HCT116 (cell line): ENCODE data around the gene PER2. TPM values are rescaled to one million over a fixed set of nuclear protein-coding genes. Genes with fewer than 3 reads are reported as not detected.

Source experiments
- ATAC-seq: fragments of 200-7000 bp; cut with Tn5 transposase; 2 replicates; pipeline ENCODE4 v1.9.1; 2020; ENCODE audit warnings: mild to moderate bottlenecking, moderate library complexity
- BruUV-seq: library from RNA; stranded (reverse); fragments of 400-500 nt; replicated peaks from 2 replicates; lab custom pipeline; 2021; lab: Mats Ljungman, UMichigan
- CTCF ChIA-PET: fragments of 300-600 bp; sonication (Branson Sonifier 250); formaldehyde crosslinking; loops from one replicate; lab custom pipeline; 2021; ENCODE audit warnings: antibody characterized with exemption; lab: Charles Lee
- POLR2A ChIA-PET: fragments of 300-600, 350-600 bp; sonication (Branson Sonifier 250); formaldehyde crosslinking; loops from one replicate; lab custom pipeline; 2021; ENCODE audit warnings: antibody characterized with exemption; lab: Charles Lee
- RAD21 ChIA-PET, 2 experiments: fragments of 300-600 bp; sonication (Branson Sonifier 250); formaldehyde crosslinking; loops; one replicate each; lab custom pipeline; 2023; ENCODE audit warnings: low total read pairs in 2 of 2; ENCODE audit not compliant: uncharacterized antibody in 2 of 2, unreplicated experiment in 2 of 2, low non-redundant PET in 1 of 2; lab: Charles Lee
- DNase-seq: peaks from one replicate; pipeline ENCODE4 v3.0.0-alpha.2; 2010; ENCODE audit warnings: low read depth, low spot score
- H2AFZ ChIP-seq: fragments of 200-600 bp; shearing (Covaris generic), sonication (generic); 2 replicates; pipeline ENCODE4 v1.6.1; 2017; ENCODE audit warnings: low read depth, mixed run types, mixed read lengths, antibody characterized with exemption, low read length; ENCODE audit not compliant: poor library complexity, severe bottlenecking
- H3K27ac ChIP-seq: 2 replicates; pipeline ENCODE4 v1.5.1; 2012; ENCODE audit warnings: low read depth, low read length
- H3K27me3 ChIP-seq: fragments of 200-600 bp; sonication (generic); 2 replicates; pipeline ENCODE4 v1.6.1; 2016; ENCODE audit warnings: mixed run types, low read length, mixed read lengths; ENCODE audit not compliant: insufficient read depth
- H3K36me3 ChIP-seq, 2 experiments: fragments of 200-500 bp in 1 of 2; fragments of 200-600 bp in 1 of 2; sonication (Bioruptor generic) in 1 of 2; sonication (generic) in 1 of 2; 2 replicates each; pipeline versions ENCODE4 v1.5.1 to v1.6.1; 2014 to 2016; ENCODE audit warnings: low read length in 2 of 2, inconsistent platforms in 1 of 2, mixed read lengths in 1 of 2, mixed run types in 1 of 2; ENCODE audit not compliant: insufficient read depth in 2 of 2, control insufficient read depth in 1 of 2
- H3K4me1 ChIP-seq, 2 experiments: fragments of 200-600 bp in 1 of 2; sonication (generic) in 1 of 2; 2 replicates each; pipeline versions ENCODE4 v1.5.1 to v1.6.1; 2012 to 2017; ENCODE audit warnings: low read length in 2 of 2, inconsistent platforms in 1 of 2, mild to moderate bottlenecking in 1 of 2, mixed read lengths in 1 of 2, mixed run types in 1 of 2, moderate library complexity in 1 of 2; ENCODE audit not compliant: insufficient read depth in 2 of 2, control insufficient read depth in 1 of 2
- H3K4me2 ChIP-seq: fragments of 200-600 bp; sonication (generic); 2 replicates; pipeline ENCODE4 v1.6.1; 2017; ENCODE audit warnings: mixed run types, low read length, mixed read lengths
- H3K4me3 ChIP-seq, 2 experiments: fragments of 200-600 bp in 1 of 2; sonication (generic) in 1 of 2; replicated peaks in 1 of 2; 2 replicates each; pipeline ENCODE4 v1.5.1; 2011 to 2016; ENCODE audit warnings: low read length in 2 of 2, control low read depth in 1 of 2, low read depth in 1 of 2, mild to moderate bottlenecking in 1 of 2, mixed read lengths in 1 of 2, mixed run types in 1 of 2
- H3K79me2 ChIP-seq: fragments of 200-600 bp; sonication (generic); 2 replicates; pipeline ENCODE4 v1.6.1; 2017; ENCODE audit warnings: mild to moderate bottlenecking, mixed run types, low read length, moderate library complexity, mixed read lengths; ENCODE audit not compliant: insufficient read depth
- H3K9ac ChIP-seq: fragments of 200-600 bp; sonication (generic); 2 replicates; pipeline ENCODE4 v1.6.1; 2016; ENCODE audit warnings: low read length, mixed read lengths
- H3K9me2 ChIP-seq: fragments of 200-600 bp; sonication (generic), shearing (Covaris generic); 2 replicates; pipeline ENCODE4 v1.6.1; 2017; ENCODE audit warnings: mixed run types, mild to moderate bottlenecking, moderate library complexity; ENCODE audit not compliant: insufficient read depth
- H3K9me3 ChIP-seq, 2 experiments: fragments of 200-500 bp in 1 of 2; fragments of 200-600 bp in 1 of 2; sonication (Bioruptor generic) in 1 of 2; sonication (generic) in 1 of 2; 2 replicates each; pipeline ENCODE4 v1.6.1; 2014 to 2017; ENCODE audit warnings: low read length in 2 of 2, mixed read lengths in 2 of 2, inconsistent platforms in 1 of 2, low read depth in 1 of 2, mild to moderate bottlenecking in 1 of 2, mixed run types in 1 of 2, moderate library complexity in 1 of 2; ENCODE audit not compliant: control insufficient read depth in 1 of 2, insufficient read depth in 1 of 2
- H4K20me1 ChIP-seq: fragments of 200-600 bp; sonication (generic), shearing (Covaris generic); 2 replicates; pipeline ENCODE4 v1.6.1; 2017; ENCODE audit warnings: mixed run types, mild to moderate bottlenecking, moderate library complexity; ENCODE audit not compliant: insufficient read depth
- CEBPB ChIP-seq: IDR thresholded peaks from 2 replicates; pipeline ENCODE4 v1.6.1; 2012; ENCODE audit warnings: low read depth
- EGR1 ChIP-seq: IDR thresholded peaks from 2 replicates; pipeline ENCODE4 v1.6.1; 2012; ENCODE audit warnings: low read depth
- ELF1 ChIP-seq: IDR thresholded peaks from 2 replicates; pipeline ENCODE4 v1.6.1; 2012; ENCODE audit warnings: low read depth, borderline replicate concordance
- EZH2 ChIP-seq: fragments of 200-600 bp; sonication (generic); IDR thresholded peaks from 2 replicates; pipeline ENCODE4 v1.6.1; 2017; ENCODE audit warnings: antibody characterized with exemption, mixed run types
- FOSL1 ChIP-seq: IDR thresholded peaks from 2 replicates; pipeline ENCODE4 v1.6.1; 2012; ENCODE audit warnings: low read depth
- JUND ChIP-seq: IDR thresholded peaks from 2 replicates; pipeline ENCODE4 v1.6.1; 2012
- POLR2A ChIP-seq: IDR thresholded peaks from 2 replicates; pipeline ENCODE4 v1.7.0; 2011; ENCODE audit warnings: borderline replicate concordance; ENCODE audit not compliant: insufficient read depth, insufficient read length; ENCODE audit errors: extremely low read depth
- POLR2AphosphoS5 ChIP-seq: IDR thresholded peaks from 2 replicates; pipeline ENCODE4 v1.6.1; 2011; ENCODE audit warnings: mild to moderate bottlenecking, low read depth, low read length, moderate library complexity
- RAD21 ChIP-seq: IDR thresholded peaks from 2 replicates; pipeline ENCODE4 v1.6.1; 2012; ENCODE audit warnings: low read depth, mild to moderate bottlenecking
- REST ChIP-seq: IDR thresholded peaks from 2 replicates; pipeline ENCODE4 v1.6.1; 2012; ENCODE audit warnings: low read depth
- SP1 ChIP-seq: IDR thresholded peaks from 2 replicates; pipeline ENCODE4 v1.6.1; 2012; ENCODE audit warnings: low read depth
- SRF ChIP-seq: IDR thresholded peaks from 2 replicates; pipeline ENCODE4 v1.6.1; 2012; ENCODE audit warnings: low read depth
- TCF7L2 ChIP-seq: IDR thresholded peaks from 2 replicates; pipeline ENCODE4 v1.7.0; 2011; ENCODE audit warnings: borderline replicate concordance, inconsistent platforms; ENCODE audit not compliant: insufficient read depth, insufficient read length; ENCODE audit errors: extremely low read depth
- ZBTB33 ChIP-seq: IDR thresholded peaks from 2 replicates; pipeline ENCODE4 v1.6.1; 2011; ENCODE audit warnings: mild to moderate bottlenecking, low read length, moderate library complexity; ENCODE audit not compliant: insufficient replicate concordance; ENCODE audit errors: extremely low read depth
- ZFX ChIP-seq: fragments of 450-650 bp; IDR thresholded peaks from 2 replicates; pipeline ENCODE4 v1.6.1; 2017
- intact Hi-C: fragments of 100-400 bp; cut with micrococcal nuclease; formaldehyde crosslinking; loops from 2 replicates; pipeline ENCODE4 v1.10.0; 2022
- total RNA-seq: library from RNA; stranded (reverse); gene quantifications from one replicate; pipeline ENCODE4 v1.2.1, GENCODE V29; 2021; ENCODE audit not compliant: unreplicated experiment
- TF ChIP-seq, protein P1 (sequence below): IDR thresholded peaks from 2 replicates; pipeline ENCODE4 v1.6.1; 2012

The PER2 gene
- total RNA-seq, 1 experiment from 2014 or later: 18.7 TPM

DNA sequence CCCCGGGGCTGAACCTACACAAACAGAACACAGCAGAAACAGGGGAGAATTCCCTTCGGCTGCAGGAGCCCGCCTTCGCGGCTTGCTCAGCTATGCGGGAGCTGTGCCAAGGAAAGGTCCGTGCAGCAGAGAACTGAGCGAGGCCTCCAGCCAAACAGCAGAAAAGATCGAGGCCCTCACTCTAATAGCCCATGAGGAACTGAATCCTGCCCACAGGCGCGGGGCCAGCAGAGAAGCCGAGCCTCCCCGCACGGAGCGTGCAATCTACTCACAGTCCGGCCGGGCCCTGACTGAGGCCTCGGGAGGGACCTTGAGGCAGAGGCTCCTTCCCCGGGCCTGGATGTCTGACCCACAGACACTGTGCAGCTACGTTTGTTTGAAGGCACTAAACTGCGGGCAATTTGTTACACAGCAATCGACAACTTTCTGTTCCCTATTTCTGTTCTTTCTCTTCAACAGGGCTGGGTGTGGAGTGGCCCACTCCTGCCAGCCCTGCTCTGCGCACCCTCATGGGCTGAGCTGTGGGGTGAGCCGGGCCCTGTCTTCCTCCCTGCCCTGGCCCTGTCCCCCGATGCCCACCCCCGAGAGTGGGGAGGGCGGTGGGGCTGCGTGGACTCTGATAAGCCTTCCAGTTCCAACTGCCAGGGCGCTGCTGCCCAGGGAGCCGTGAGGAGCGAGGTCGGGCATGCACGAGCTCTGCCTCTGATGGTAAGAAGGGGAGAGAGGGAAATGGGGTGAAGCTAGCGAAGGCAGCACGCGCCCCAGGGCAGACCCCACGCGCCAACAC lies 62.3 kb downstream of the PER2 start:
- no TSS peak for BruUV-seq
- Histone ChIP-seq H2AFZ (no peak overlapping the region), H3K79me2 (no peaks in the 10 kb centered on the region), H3K4me1 (no peaks in the 10 kb centered on the region), H3K9me2 (no peaks in the 10 kb centered on the region), H3K9ac (no peak overlapping the region), H3K4me2 (no peak overlapping the region), H3K4me3 (no peak overlapping the region), H4K20me1 (no peaks in the 10 kb centered on the region), H3K27ac (no peak overlapping the region), H3K27me3 (no peaks in the 10 kb centered on the region), H3K36me3 (no peaks in the 10 kb centered on the region), H3K9me3 (no peaks in the 10 kb centered on the region)
- ChIA-PET POLR2A (interaction anchor here (0.6 kb wide), 1 partner anchor 180 kb away, joined by 3 read pairs; no protein-coding TSS in a partner anchor), CTCF (no interaction called here), RAD21 (no interaction called here)
- ATAC-seq (no peak), DNase-seq (no peak)
- no peak for TF ChIP-seq FOSL1
- intact Hi-C loops: no loop called here

DNA sequence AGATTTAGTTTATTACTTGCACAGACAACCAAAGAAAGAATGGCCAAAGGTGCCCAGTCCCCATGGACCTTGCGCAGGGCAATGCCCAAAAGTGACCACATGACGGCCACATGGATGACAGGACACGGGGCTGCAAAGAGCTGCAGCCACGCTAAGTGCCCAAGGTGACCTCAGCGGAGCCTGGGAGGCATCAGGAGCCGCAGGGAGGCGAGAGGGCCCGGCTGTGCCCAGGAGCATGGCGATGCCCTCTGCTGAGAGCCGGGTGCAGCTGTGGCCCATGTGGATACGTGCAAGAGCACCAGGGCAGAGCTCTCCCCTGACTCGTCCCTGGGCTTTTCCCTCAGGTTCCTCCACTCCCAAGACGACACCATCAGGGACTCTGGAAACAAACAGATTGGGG lies 63.3 kb downstream of the PER2 start:
- ChIA-PET CTCF (no interaction called here), RAD21 (no interaction called here), POLR2A (no interaction called here)
- H3K27ac ChIP-seq: no peak overlapping the region
- no peak overlapping the region for H3K9ac ChIP-seq
- intact Hi-C loops: no loop called here
- no peaks in the 10 kb centered on the region for H3K36me3 ChIP-seq
- H2AFZ ChIP-seq: no peak overlapping the region
- no peak overlapping the region for H3K4me3 ChIP-seq
- H3K4me2 ChIP-seq: no peak overlapping the region
- no TSS peak for BruUV-seq
- ATAC-seq (no peak), DNase-seq (no peak)
- no peaks in the 10 kb centered on the region for H3K79me2 ChIP-seq
- H3K4me1 ChIP-seq: no peaks in the 10 kb centered on the region
- no peaks in the 10 kb centered on the region for H4K20me1 ChIP-seq
- H3K27me3 ChIP-seq: no peaks in the 10 kb centered on the region
- no peaks in the 10 kb centered on the region for H3K9me3 ChIP-seq
- H3K9me2 ChIP-seq: no peaks in the 10 kb centered on the region
- TF ChIP-seq, protein P1, sequence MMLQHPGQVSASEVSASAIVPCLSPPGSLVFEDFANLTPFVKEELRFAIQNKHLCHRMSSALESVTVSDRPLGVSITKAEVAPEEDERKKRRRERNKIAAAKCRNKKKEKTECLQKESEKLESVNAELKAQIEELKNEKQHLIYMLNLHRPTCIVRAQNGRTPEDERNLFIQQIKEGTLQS: no peak
- TF ChIP-seq POLR2AphosphoS5 (no peak), CEBPB (no peak), ZBTB33 (no peak), REST (no peak), EZH2 (no peak), ELF1 (no peak), SP1 (no peak), TCF7L2 (no peak), EGR1 (no peak), JUND (no peak), RAD21 (no peak), POLR2A (no peak), ZFX (no peak), SRF (no peak), FOSL1 (no peak)
